SK-N-MC (cell line): ENCODE data around the gene MYO15B.

Source experiments
- EZH2 ChIP-seq: fragments of 200-600 bp; sonication (generic); IDR thresholded peaks from one replicate; pipeline ENCODE4 v1.6.1; 2017; ENCODE audit warnings: antibody characterized with exemption
- POLR2AphosphoS5 ChIP-seq: IDR thresholded peaks from 2 replicates; pipeline ENCODE4 v1.6.1; 2012; ENCODE audit warnings: mild to moderate bottlenecking, low read depth, low read length, borderline replicate concordance

DNA sequence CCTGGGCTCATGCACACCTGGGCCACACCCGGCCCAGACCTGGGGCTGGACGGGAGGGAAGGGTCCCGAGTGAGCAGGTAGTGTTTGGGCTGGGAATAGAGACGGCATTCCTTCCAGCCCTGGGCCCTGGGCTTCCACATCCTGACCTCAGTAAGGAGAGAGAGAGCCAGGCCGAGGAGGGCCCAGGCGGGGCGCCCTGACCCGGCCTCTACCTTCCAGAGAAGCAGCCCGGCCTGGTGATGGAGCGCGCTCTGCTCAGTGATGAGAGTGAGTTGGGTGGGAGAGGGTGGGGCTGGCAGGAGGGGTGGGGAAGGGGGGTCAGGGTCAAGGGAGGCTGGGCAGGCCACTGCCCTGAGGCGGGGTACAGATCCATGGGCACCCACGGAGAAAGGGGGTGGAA is 13.6 kb upstream of the MYO15B start:
- TF ChIP-seq EZH2 (no peak), POLR2AphosphoS5 (no peak)
